ENCODE results near the gene ZNF486.

Gene ZNF486

DNA sequence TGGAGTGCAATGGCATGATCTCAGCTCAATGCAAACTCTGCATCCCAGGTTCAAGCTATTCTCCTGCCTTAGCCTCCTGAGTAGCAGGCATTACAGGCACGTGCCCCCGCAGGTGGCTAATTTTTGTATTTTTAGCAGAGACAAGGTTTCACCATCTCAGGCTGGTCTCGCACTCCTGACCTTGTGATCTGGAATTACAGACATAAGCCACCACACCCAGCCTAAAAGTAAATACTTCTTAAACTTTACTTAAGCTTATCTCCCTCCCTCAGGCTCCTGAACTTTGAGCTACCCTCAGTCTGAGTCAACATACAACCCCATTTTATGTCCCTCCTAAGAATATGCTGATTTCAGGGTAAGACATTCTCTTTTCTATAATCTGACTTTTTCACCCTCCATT lies 66.1 kb downstream of the ZNF486 start:
- no peak overlapping the region for H3K27ac Mint-ChIP-seq
- TF ChIP-seq, protein P1, sequence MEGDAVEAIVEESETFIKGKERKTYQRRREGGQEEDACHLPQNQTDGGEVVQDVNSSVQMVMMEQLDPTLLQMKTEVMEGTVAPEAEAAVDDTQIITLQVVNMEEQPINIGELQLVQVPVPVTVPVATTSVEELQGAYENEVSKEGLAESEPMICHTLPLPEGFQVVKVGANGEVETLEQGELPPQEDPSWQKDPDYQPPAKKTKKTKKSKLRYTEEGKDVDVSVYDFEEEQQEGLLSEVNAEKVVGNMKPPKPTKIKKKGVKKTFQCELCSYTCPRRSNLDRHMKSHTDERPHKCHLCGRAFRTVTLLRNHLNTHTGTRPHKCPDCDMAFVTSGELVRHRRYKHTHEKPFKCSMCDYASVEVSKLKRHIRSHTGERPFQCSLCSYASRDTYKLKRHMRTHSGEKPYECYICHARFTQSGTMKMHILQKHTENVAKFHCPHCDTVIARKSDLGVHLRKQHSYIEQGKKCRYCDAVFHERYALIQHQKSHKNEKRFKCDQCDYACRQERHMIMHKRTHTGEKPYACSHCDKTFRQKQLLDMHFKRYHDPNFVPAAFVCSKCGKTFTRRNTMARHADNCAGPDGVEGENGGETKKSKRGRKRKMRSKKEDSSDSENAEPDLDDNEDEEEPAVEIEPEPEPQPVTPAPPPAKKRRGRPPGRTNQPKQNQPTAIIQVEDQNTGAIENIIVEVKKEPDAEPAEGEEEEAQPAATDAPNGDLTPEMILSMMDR (IDR thresholded peaks at IDR 0.05): no peak
- peaks cover 7% of the 10 kb centered on the region for H3K27me3 Mint-ChIP-seq (ENCODE audit: low read depth, poor library complexity)
- DNase-seq: no peak
- peaks cover 7% of the 10 kb centered on the region for H3K4me1 Mint-ChIP-seq
- H3K4me3 Mint-ChIP-seq: no peak overlapping the region
- peaks cover 98% of the 10 kb centered on the region for H3K36me3 Mint-ChIP-seq (ENCODE audit: low read depth)
- peaks cover 97% of the 10 kb centered on the region for H3K9me3 Mint-ChIP-seq

DNA sequence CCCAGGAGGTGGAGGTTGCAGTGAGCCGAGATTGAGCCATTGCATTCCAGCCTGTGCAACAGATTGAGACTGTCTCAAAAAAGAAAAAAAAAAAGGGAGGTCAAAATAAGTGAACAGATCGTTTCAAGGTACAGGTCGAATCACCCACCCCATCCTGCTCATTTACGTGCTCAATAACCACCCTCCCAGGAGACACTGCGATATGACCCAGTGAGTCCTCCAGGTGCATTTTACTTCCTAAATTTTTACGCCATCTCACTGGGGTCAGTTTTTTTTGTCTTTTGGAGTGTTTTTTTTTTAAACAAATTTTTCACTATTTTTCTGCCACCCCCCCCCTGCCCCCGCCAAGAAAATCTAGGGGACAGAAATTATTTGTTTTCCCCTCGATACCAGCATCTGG lies 68.1 kb downstream of the ZNF486 start:
- DNase-seq: no peak
- Mint-ChIP-seq H3K9me3 (peaks cover 94% of the 10 kb centered on the region), H3K27ac (no peak overlapping the region), H3K27me3 (ENCODE audit: low read depth, poor library complexity) (peaks cover 3% of the 10 kb centered on the region), H3K4me1 (peaks cover 10% of the 10 kb centered on the region), H3K36me3 (ENCODE audit: low read depth) (peaks cover 85% of the 10 kb centered on the region), H3K4me3 (no peak overlapping the region)
- TF ChIP-seq, protein P1 (IDR thresholded peaks at IDR 0.05): no peak

DNA sequence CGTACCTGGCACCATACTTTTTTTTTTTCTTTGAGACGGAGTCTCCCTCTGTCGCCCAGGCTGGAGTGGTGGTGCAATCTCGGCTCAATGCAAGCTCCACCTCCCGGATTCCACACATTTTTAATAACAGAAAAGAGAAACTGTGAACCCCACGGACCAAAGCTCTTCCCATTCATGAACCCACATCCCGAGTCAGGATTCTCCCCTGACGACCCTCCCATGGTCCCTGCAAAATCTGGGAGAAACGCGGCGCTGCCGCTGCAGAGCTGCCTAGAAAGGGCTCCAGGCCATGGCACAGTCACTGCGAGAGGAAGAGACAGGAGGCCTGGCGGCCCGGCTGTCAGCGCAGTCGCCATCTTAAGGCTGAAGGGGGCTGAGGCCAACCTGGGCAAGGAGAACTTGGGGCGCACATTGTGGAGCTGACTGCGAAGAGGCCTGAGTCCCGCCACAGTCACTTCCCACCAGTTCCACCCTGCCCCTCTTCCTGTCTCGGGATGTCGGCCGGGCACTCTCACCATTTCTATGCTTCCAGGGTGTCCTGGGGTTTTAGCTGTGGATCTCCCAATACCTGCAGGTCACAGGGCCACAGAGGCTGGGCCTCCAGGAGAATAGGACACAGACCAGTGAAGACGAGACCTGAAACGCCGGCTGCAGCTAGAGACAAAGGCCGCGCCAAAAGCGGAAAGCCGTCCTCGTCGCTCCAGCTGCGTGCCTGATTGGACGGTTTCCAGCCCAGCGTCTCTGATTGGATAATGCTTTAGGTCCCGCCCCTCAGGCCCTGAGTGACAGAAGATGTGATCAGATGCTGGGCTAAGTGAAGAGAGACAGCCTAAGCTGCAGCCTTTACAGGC lies 71.0 kb downstream of the ZNF486 start:
- peak overlapping the region; percentile 98 for H3K4me3 Mint-ChIP-seq
- H3K9me3 Mint-ChIP-seq: peaks cover 75% of the 10 kb centered on the region
- H3K27me3 Mint-ChIP-seq (ENCODE audit: low read depth, poor library complexity): peaks cover 3% of the 10 kb centered on the region
- H3K4me1 Mint-ChIP-seq: peaks cover 10% of the 10 kb centered on the region
- peaks cover 57% of the 10 kb centered on the region for H3K36me3 Mint-ChIP-seq (ENCODE audit: low read depth)
- TF ChIP-seq, protein P1 (IDR thresholded peaks at IDR 0.05): no peak
- peak; percentile 78 for DNase-seq
- peak overlapping the region; percentile 99 for H3K27ac Mint-ChIP-seq

DNA sequence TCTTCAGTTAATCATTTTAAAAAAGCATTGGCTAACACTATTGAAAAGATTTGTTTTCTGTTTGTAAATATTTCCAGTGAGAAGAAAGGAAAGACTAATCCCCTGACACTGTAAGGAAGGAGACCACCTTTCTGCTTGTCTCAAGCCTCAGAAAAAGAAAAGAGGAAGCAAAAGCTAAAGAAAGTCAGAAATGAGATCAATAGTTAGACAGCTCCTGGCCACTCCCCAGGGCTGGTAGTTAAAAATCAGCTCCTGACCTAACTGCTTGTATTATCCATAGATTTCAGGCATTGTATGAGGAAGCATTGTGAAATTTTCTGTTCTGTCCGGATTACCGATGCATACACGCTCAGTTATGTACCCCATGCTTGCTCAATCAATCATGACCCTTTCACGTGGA lies 76.6 kb downstream of the ZNF486 start:
- peaks cover 34% of the 10 kb centered on the region for H3K9me3 Mint-ChIP-seq
- DNase-seq: no peak
- H3K27me3 Mint-ChIP-seq (ENCODE audit: low read depth, poor library complexity): no peaks in the 10 kb centered on the region
- TF ChIP-seq, protein P1 (IDR thresholded peaks at IDR 0.05): no peak
- H3K4me3 Mint-ChIP-seq: no peak overlapping the region
- H3K4me1 Mint-ChIP-seq: no peaks in the 10 kb centered on the region
- no peak overlapping the region for H3K27ac Mint-ChIP-seq
- peaks cover 4% of the 10 kb centered on the region for H3K36me3 Mint-ChIP-seq (ENCODE audit: low read depth)

DNA sequence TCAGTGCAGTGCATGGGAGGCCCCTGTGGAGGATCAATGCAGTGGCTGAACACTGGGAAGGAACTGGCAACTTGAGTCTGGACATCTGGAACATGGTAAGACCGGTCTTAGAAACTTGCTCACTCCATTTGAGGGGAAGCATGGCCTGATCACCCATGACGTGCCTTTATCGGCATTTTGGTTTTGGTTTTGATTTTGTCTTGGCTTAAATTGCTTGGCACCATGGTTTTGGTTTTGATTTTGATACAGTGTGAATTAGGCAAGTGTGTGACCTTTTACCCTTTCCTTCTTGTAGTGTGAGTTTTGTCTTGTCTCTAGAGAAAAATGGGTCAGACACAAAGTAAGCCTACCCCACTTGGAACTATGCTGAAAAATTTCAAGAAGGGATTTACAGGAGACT lies 77.3 kb downstream of the ZNF486 start:
- TF ChIP-seq, protein P1 (IDR thresholded peaks at IDR 0.05): no peak
- no peak overlapping the region for H3K27ac Mint-ChIP-seq
- H3K4me1 Mint-ChIP-seq: no peaks in the 10 kb centered on the region
- peaks cover 4% of the 10 kb centered on the region for H3K36me3 Mint-ChIP-seq (ENCODE audit: low read depth)
- H3K27me3 Mint-ChIP-seq (ENCODE audit: low read depth, poor library complexity): no peaks in the 10 kb centered on the region
- no peak for DNase-seq
- H3K4me3 Mint-ChIP-seq: no peak overlapping the region
- peaks cover 30% of the 10 kb centered on the region for H3K9me3 Mint-ChIP-seq

DNA sequence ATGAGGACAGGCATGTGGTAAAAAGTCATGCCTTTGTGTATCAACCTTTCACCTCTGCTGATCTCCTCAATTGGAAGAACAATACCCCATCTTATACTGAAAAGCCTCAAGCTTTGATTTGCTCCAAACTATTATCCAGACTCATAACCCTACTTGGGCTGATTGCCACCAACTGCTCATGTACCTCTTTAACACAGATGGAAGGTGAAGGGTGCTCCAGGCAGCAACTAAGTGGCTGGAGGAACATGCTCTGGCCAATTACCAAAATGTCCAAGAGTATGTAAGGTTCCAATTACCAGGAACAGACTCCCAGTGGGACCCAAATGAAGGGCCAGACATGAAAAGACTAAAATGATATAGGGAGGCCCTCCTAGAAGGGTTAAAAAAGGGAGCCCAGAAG lies 78.3 kb downstream of the ZNF486 start:
- Mint-ChIP-seq H3K27ac (no peak overlapping the region), H3K9me3 (peaks cover 20% of the 10 kb centered on the region), H3K27me3 (ENCODE audit: low read depth, poor library complexity) (no peaks in the 10 kb centered on the region), H3K4me1 (no peaks in the 10 kb centered on the region), H3K36me3 (ENCODE audit: low read depth) (no peaks in the 10 kb centered on the region), H3K4me3 (no peak overlapping the region)
- DNase-seq: no peak
- TF ChIP-seq, protein P1 (IDR thresholded peaks at IDR 0.05): no peak

Measured in nephron progenitor cell (in vitro differentiated cells).